HepG2 (cell line): ENCODE data around the gene CUL9. TPM values are rescaled to one million over a fixed set of nuclear protein-coding genes. Genes with fewer than 3 reads are reported as not detected.
A peak's percentile ranks its signal among the peaks of the same experiment; 100 is the strongest.

Source experiments
- ASH2L ChIP-seq: fragments of 300-600, 200-600 bp; sonication (generic); IDR thresholded peaks from 2 replicates; pipeline ENCODE4 v1.7.0; 2017; ENCODE audit warnings: low read depth, mild to moderate bottlenecking, moderate library complexity, mixed read lengths, low read length; ENCODE audit not compliant: insufficient read length
- CEBPG ChIP-seq: IDR thresholded peaks from 2 replicates; pipeline ENCODE4 v1.6.1; 2016
- EHMT2 ChIP-seq: fragments of 200-600 bp; sonication (generic); IDR thresholded peaks from 2 replicates; pipeline ENCODE4 v1.7.0; 2017; ENCODE audit warnings: antibody characterized with exemption, low read depth, low read length, borderline replicate concordance
- HIC2 ChIP-seq: sonication (generic); formaldehyde crosslinking; IDR thresholded peaks from 2 replicates; pipeline ENCODE4 v1.9.0; 2022; ENCODE audit warnings: low read depth, missing genetic modification reagents
- HNRNPH1 ChIP-seq: fragments of 200-400 bp; formaldehyde crosslinking; optimal IDR thresholded peaks from 2 replicates; pipeline ENCODE3; 2017; ENCODE audit warnings: mild to moderate bottlenecking, low read depth, low read length
- HOXD1 ChIP-seq: sonication (generic); formaldehyde crosslinking; IDR thresholded peaks from 2 replicates; pipeline ENCODE4 v1.5.0; 2020; ENCODE audit warnings: missing genetic modification reagents
- KDM1A ChIP-seq: IDR thresholded peaks from 2 replicates; pipeline ENCODE4 v1.6.1; 2016; ENCODE audit warnings: missing compliant biosample characterization
- LCORL ChIP-seq, 2 experiments: fragments of 450-650 bp in 1 of 2; sonication (generic) in 1 of 2; formaldehyde crosslinking in 1 of 2; IDR thresholded peaks; 2 replicates each; pipeline versions ENCODE4 v1.5.0 to v1.6.1; 2017 to 2020; ENCODE audit warnings: antibody characterized with exemption in 1 of 2, missing genetic modification reagents in 1 of 2
- NKX3-1 ChIP-seq: sonication (generic); formaldehyde crosslinking; IDR thresholded peaks from 2 replicates; pipeline ENCODE4 v1.5.0; 2020; ENCODE audit warnings: missing genetic modification reagents
- NONO ChIP-seq, 2 experiments: fragments of 450-650 bp in 1 of 2; sonication (generic) in 1 of 2; formaldehyde crosslinking in 1 of 2; IDR thresholded peaks in 1 of 2; conservative IDR thresholded peaks in 1 of 2; 2 replicates each; pipeline versions ENCODE4 v1.6.1 to v1.8.0; 2017 to 2022; ENCODE audit warnings: mild to moderate bottlenecking in 1 of 2, missing genetic modification reagents in 1 of 2, moderate library complexity in 1 of 2
- RBM39 ChIP-seq: fragments of 200-400 bp; formaldehyde crosslinking; IDR thresholded peaks from one replicate; pipeline ENCODE4 v1.6.1; 2018; ENCODE audit warnings: antibody characterized with exemption, mild to moderate bottlenecking, low read depth, low read length; ENCODE audit not compliant: poor library complexity, severe bottlenecking
- SYNCRIP ChIP-seq: fragments of 200-400 bp; formaldehyde crosslinking; IDR thresholded peaks from 2 replicates; pipeline ENCODE4 v1.6.1; 2018; ENCODE audit warnings: mild to moderate bottlenecking, low read depth, low read length; ENCODE audit not compliant: insufficient read depth
- TBP ChIP-seq: sonication (generic); formaldehyde crosslinking; IDR thresholded peaks from 2 replicates; pipeline ENCODE4 v1.5.0; 2020; ENCODE audit warnings: missing genetic modification reagents
- TFAP4 ChIP-seq: sonication (generic); IDR thresholded peaks from 2 replicates; pipeline ENCODE4 v1.6.1; 2016; ENCODE audit warnings: low read depth, borderline replicate concordance
- TFDP2 ChIP-seq: sonication (generic); formaldehyde crosslinking; IDR thresholded peaks from 2 replicates; pipeline ENCODE4 v1.4.0; 2020; ENCODE audit warnings: missing genetic modification reagents
- ZBTB8A ChIP-seq: sonication (generic); formaldehyde crosslinking; IDR thresholded peaks from 2 replicates; pipeline ENCODE4 v1.4.0; 2020; ENCODE audit warnings: mild to moderate bottlenecking, low read depth, missing genetic modification reagents, borderline replicate concordance
- ZNF225 ChIP-seq: sonication (generic); formaldehyde crosslinking; IDR thresholded peaks from 2 replicates; pipeline ENCODE4 v1.4.0; 2020; ENCODE audit warnings: mild to moderate bottlenecking, missing genetic modification reagents
- ZNF24 ChIP-seq: fragments of 450-650 bp; IDR thresholded peaks from 2 replicates; pipeline ENCODE4 v1.6.1; 2017; ENCODE audit warnings: antibody characterized with exemption, mild to moderate bottlenecking
- ZNF280B ChIP-seq: sonication (generic); formaldehyde crosslinking; IDR thresholded peaks from 2 replicates; pipeline ENCODE4 v1.5.0; 2020; ENCODE audit warnings: missing genetic modification reagents, mild to moderate bottlenecking, borderline replicate concordance
- ZNF570 ChIP-seq: sonication (generic); formaldehyde crosslinking; IDR thresholded peaks from 2 replicates; pipeline ENCODE4 v1.4.0; 2020; ENCODE audit warnings: mild to moderate bottlenecking, missing genetic modification reagents, borderline replicate concordance
- ZNF724P ChIP-seq: sonication (generic); formaldehyde crosslinking; IDR thresholded peaks from 2 replicates; pipeline ENCODE4 v1.8.0; 2022; ENCODE audit warnings: missing genetic modification reagents, borderline replicate concordance
- ZNF737 ChIP-seq: sonication (generic); formaldehyde crosslinking; IDR thresholded peaks from 2 replicates; pipeline ENCODE4 v1.5.0; 2020; ENCODE audit warnings: missing genetic modification reagents, mild to moderate bottlenecking, borderline replicate concordance
- polyA plus RNA-seq, 8 experiments: library from polyadenylated mRNA; depleted of rRNA in 3 of 8; stranded (reverse) in 7 of 8; unstranded in 1 of 8; fragments of >200 nt; fragmentation: Illumina TruSeq in 4 of 8; extraction: Trizol in 4 of 8; gene quantifications; 2 replicates each; pipeline versions ENCODE4 v1.2.1 to v1.2.3, GENCODE V29; 2011 to 2016; ENCODE audit warnings: low read depth in 4 of 8, missing spikeins in 1 of 8, mixed read lengths in 1 of 8; ENCODE audit not compliant: insufficient read depth in 1 of 8
- total RNA-seq, 5 experiments: library from RNA; depleted of rRNA; stranded (reverse); fragments of >200 nt; fragmentation: Illumina TruSeq; extraction: Trizol; gene quantifications; 2 replicates each; pipeline ENCODE4 v1.2.3, GENCODE V29; 2016; ENCODE audit warnings: low read depth in 1 of 5

CUL9 gene
- total and polyA plus RNA-seq, 2 of the 13 experiments (the other 11 are each of a cell fraction or from before 2014, with no cell fraction given): 11.4 to 13.7 TPM

- TF ChIP-seq ASH2L (no peak), HNRNPH1 (no peak), SYNCRIP (no peak), TFAP4 (no peak), KDM1A (CRISPR knock-in tag) (no peak), ZNF280B (CRISPR knock-in tag) (no peak), EHMT2 (no peak), RBM39 (no peak), ZNF570 (no peak), ZNF724P (peak; percentile 95), ZBTB8A (no peak), ZNF737 (CRISPR knock-in tag) (no peak), NONO (IDR thresholded peaks at IDR 0.05) (no peak), NONO (CRISPR knock-in tag; conservative IDR thresholded peaks at IDR 0.05) (peak; percentile 64; the same call in 1 of the 2 replicates), HOXD1 (CRISPR knock-in tag) (no peak), ZNF225 (CRISPR knock-in tag) (no peak; the same call in none of the 2 replicates), ZNF24 (0 out of 2 replicates have a peak, but pooled peaks have one; percentile 27), TFDP2 (peak; percentile 47; the same call in 1 of the 2 replicates), HIC2 (CRISPR knock-in tag) (peak; percentile 75), LCORL (IDR thresholded peaks at IDR 0.05) (no peak), LCORL (CRISPR knock-in tag; IDR thresholded peaks at IDR 0.05) (0 out of 2 replicates have a peak, but pooled peaks have one; percentile 57), NKX3-1 (CRISPR knock-in tag) (no peak), CEBPG (0 out of 2 replicates have a peak, but pooled peaks have one; percentile 16), TBP (no peak)
Observed at GRCh38 chr6:43263314-43264178, 81.5 kb downstream of the CUL9 start (continued).
